Uterus (tissue), 4 donors: Measurements from ENCODE around the gene WDR77. TPM values are rescaled to one million over a fixed set of nuclear protein-coding genes. Genes with fewer than 3 reads are reported as not detected.
A peak's percentile ranks its signal among the peaks of the same experiment; 100 is the strongest.

ENCODE experiments used
- DNase-seq, 2 donors: peaks; one replicate each; pipeline ENCODE4 v3.0.0-alpha.2; 2019 to 2020
- H3K27ac ChIP-seq, 2 donors: fragments of 200-600 bp; sonication (generic); 1 replicate in 1 of 2; 2 replicates in 1 of 2; pipeline ENCODE4 v1.5.1; 2016 to 2018
- H3K27me3 ChIP-seq, 2 donors: fragments of 200-600 bp; sonication (generic); one replicate each; pipeline ENCODE4 v1.5.1; 2018 to 2019; ENCODE audit warnings: control low read depth in 1 of 2
- H3K36me3 ChIP-seq, 2 donors: fragments of 200-600 bp; sonication (generic); one replicate each; pipeline ENCODE4 v1.5.1; 2019; ENCODE audit warnings: control low read depth in 1 of 2
- H3K4me1 ChIP-seq, 2 donors: fragments of 200-600 bp; sonication (generic); one replicate each; pipeline ENCODE4 v1.5.1; 2018 to 2019; ENCODE audit warnings: control low read depth in 1 of 2
- H3K4me3 ChIP-seq, 2 donors: fragments of 200-600 bp; sonication (generic); 1 replicate in 1 of 2; 2 replicates in 1 of 2; pipeline ENCODE4 v1.5.1; 2018 to 2019; ENCODE audit warnings: mild to moderate bottlenecking in 1 of 2
- H3K9me3 ChIP-seq, 2 donors: fragments of 200-600 bp; sonication (generic); one replicate each; pipeline ENCODE4 v1.5.1; 2019; ENCODE audit warnings: control low read depth in 1 of 2
- CTCF ChIP-seq, 4 experiments: fragments of 200-600 bp in 2 of 4; fragments of 450-650 bp in 2 of 4; sonication (generic) in 2 of 4; IDR thresholded peaks; one replicate each; pipeline ENCODE4 v1.5.1; 2016 to 2019; ENCODE audit warnings: antibody characterized with exemption in 4 of 4, mild to moderate bottlenecking in 2 of 4, moderate library complexity in 1 of 4
- POLR2A ChIP-seq, 2 donors: fragments of 450-650 bp; IDR thresholded peaks; one replicate each; pipeline ENCODE4 v1.6.1; 2016; ENCODE audit warnings: antibody characterized with exemption in 2 of 2, mild to moderate bottlenecking in 1 of 2, moderate library complexity in 1 of 2
- intact Hi-C: fragments of 100-400 bp; cut with DNase I; formaldehyde crosslinking; loops from one replicate; pipeline ENCODE4 v1.15.1; 2023; ENCODE audit warnings: low total_unique reads
- total RNA-seq, 4 donors: library from RNA; depleted of rRNA in 3 of 4; stranded (reverse); fragments of >200 nt in 3 of 4; gene quantifications; one replicate each; pipeline versions ENCODE4 v1.1.0 to v1.2.4, GENCODE V29; 2014 to 2023
- donor health status: DM: yes; HTN: yes; CAD: no.

The WDR77 gene
- total RNA-seq, 4 donors from 2014 or later: 0.59 to 31.0 (median 17.1) TPM

GRCh38 chr1:111450185-111450584 lies 1.1 kb upstream of the WDR77 start:
- intact Hi-C loops: no loop called here
- Histone ChIP-seq H3K36me3 (no peaks in the 10 kb centered on the region), H3K27me3 (no peaks in the 10 kb centered on the region), H3K4me3 (peak overlapping the region; percentile 84 to 86), H3K27ac (peak overlapping the region; percentile 79 to 91), H3K4me1 (peaks cover 0 to 17% of the 10 kb centered on the region in 2 donors), H3K9me3 (no peaks in the 10 kb centered on the region)
- TF ChIP-seq CTCF (IDR thresholded peaks at IDR 0.05) (no peak), POLR2A (IDR thresholded peaks at IDR 0.05) (no peak)
- no peak for DNase-seq

- Histone ChIP-seq H3K27ac (peak overlapping the region; percentile 79 to 91), H3K4me3 (peak overlapping the region; percentile 84 to 86), H3K36me3 (no peaks in the 10 kb centered on the region), H3K4me1 (peaks cover 0 to 17% of the 10 kb centered on the region in 2 donors), H3K9me3 (no peaks in the 10 kb centered on the region), H3K27me3 (no peaks in the 10 kb centered on the region)
- intact Hi-C loops: no loop called here
- no peak for TF ChIP-seq CTCF (IDR thresholded peaks at IDR 0.05)
- no peak for TF ChIP-seq POLR2A (IDR thresholded peaks at IDR 0.05)
- DNase-seq: no peak
Measured at GRCh38 chr1:111449703-111450017, 604 bp upstream of the WDR77 start.

GRCh38 chr1:111448482-111448917 lies 556 bp downstream of the WDR77 start:
- Histone ChIP-seq H3K4me1 (peaks cover 0 to 17% of the 10 kb centered on the region in 2 donors), H3K27ac (peak overlapping the region; percentile 70 to 91)
- no peak for TF ChIP-seq POLR2A (IDR thresholded peaks at IDR 0.05)
- no peak for TF ChIP-seq CTCF (IDR thresholded peaks at IDR 0.05)

GRCh38 chr1:111446967-111447892 lies 1.8 kb downstream of the WDR77 start:
- intact Hi-C loops: no loop called here
- DNase-seq: no peak
- no peaks in the 10 kb centered on the region for H3K36me3 ChIP-seq
- TF ChIP-seq POLR2A (IDR thresholded peaks at IDR 0.05): no peak
- TF ChIP-seq CTCF (IDR thresholded peaks at IDR 0.05): no peak
- H3K27me3 ChIP-seq: no peaks in the 10 kb centered on the region
- no peaks in the 10 kb centered on the region for H3K9me3 ChIP-seq
- H3K27ac ChIP-seq: no peak overlapping the region
- H3K4me3 ChIP-seq: peak overlapping the region in 1 of 2 donors; percentile 86
- peaks cover 0 to 17% of the 10 kb centered on the region in 2 donors for H3K4me1 ChIP-seq

More at GRCh38 chr1:111448482-111448917, 556 bp downstream of the WDR77 start:
- no peaks in the 10 kb centered on the region for H3K36me3 ChIP-seq
- intact Hi-C loops: no loop called here
- H3K9me3 ChIP-seq: no peaks in the 10 kb centered on the region
- DNase-seq: no peak
- peak overlapping the region; percentile 84 to 86 for H3K4me3 ChIP-seq
- no peaks in the 10 kb centered on the region for H3K27me3 ChIP-seq

- H3K4me1 ChIP-seq: peaks cover 0 to 17% of the 10 kb centered on the region in 2 donors
Measured at GRCh38 chr1:111446546-111446945, 2.5 kb downstream of the WDR77 start.

More at GRCh38 chr1:111446546-111446945, 2.5 kb downstream of the WDR77 start:
- no peak overlapping the region for H3K27ac ChIP-seq
- no peak for DNase-seq
- no peaks in the 10 kb centered on the region for H3K36me3 ChIP-seq
- no peaks in the 10 kb centered on the region for H3K9me3 ChIP-seq
- intact Hi-C loops: no loop called here
- H3K4me3 ChIP-seq: no peak overlapping the region
- TF ChIP-seq POLR2A (IDR thresholded peaks at IDR 0.05) (no peak), CTCF (IDR thresholded peaks at IDR 0.05) (no peak)
- no peaks in the 10 kb centered on the region for H3K27me3 ChIP-seq
